Right atrium auricular region (tissue), 2 donors: ENCODE measurements around the gene ENTREP3. TPM values are rescaled to one million over a fixed set of nuclear protein-coding genes. Genes with fewer than 3 reads are reported as not detected.

Source experiments
- DNase-seq: peaks from one replicate; pipeline ENCODE4 v3.0.0-alpha.2; 2019; ENCODE audit warnings: low spot score
- H3K27ac ChIP-seq, 2 donors: fragments of 200-600 bp; sonication (generic); 1 replicate in 1 of 2; 2 replicates in 1 of 2; pipeline ENCODE4 v1.5.1; 2016 to 2019
- H3K27me3 ChIP-seq, 2 donors: fragments of 200-600 bp; sonication (generic); one replicate each; pipeline versions ENCODE4 v1.5.1 to v1.6.0; 2017 to 2019
- H3K36me3 ChIP-seq: fragments of 200-600 bp; sonication (generic); one replicate; pipeline ENCODE4 v1.5.1; 2016
- H3K4me1 ChIP-seq, 2 donors: fragments of 200-600 bp; sonication (generic); one replicate each; pipeline versions ENCODE4 v1.5.1 to v1.6.0; 2017 to 2019
- H3K4me3 ChIP-seq, 2 donors: fragments of 200-600 bp; sonication (generic); 1 replicate in 1 of 2; 2 replicates in 1 of 2; pipeline ENCODE4 v1.5.1; 2017 to 2019; ENCODE audit warnings: mild to moderate bottlenecking in 1 of 2, moderate library complexity in 1 of 2
- H3K9me3 ChIP-seq, 2 donors: fragments of 200-600 bp; sonication (generic); one replicate each; pipeline ENCODE4 v1.5.1; 2019
- CTCF ChIP-seq, 2 donors: fragments of 200-600 bp; sonication (generic); IDR thresholded peaks; one replicate each; pipeline ENCODE4 v1.5.1; 2019; ENCODE audit warnings: antibody characterized with exemption in 2 of 2
- total RNA-seq, 2 donors: library from RNA; depleted of rRNA; stranded (reverse); fragments of >200 nt; gene quantifications; one replicate each; pipeline ENCODE4 v1.1.0, GENCODE V29; 2016

Gene ENTREP3
- total RNA-seq, 2 donors from 2014 or later = 14.4 to 15.5 TPM

DNA sequence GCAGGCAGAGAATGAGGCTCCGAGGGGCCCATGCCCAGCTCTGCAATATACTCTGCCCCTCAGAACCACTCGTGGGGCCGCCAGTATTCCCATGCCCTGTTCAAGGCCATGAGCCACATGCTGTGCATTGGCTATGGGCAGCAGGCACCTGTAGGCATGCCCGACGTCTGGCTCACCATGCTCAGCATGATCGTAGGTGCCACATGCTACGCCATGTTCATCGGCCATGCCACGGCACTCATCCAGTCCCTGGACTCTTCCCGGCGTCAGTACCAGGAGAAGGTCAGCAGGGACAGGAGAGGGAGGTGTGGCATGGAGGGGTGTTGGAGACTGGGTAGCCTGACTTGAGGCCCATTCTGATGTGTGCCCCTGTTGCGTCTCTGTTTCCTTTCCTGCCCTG, 29.2 kb upstream of the ENTREP3 start:
- no peaks in the 10 kb centered on the region for H3K36me3 ChIP-seq
- DNase-seq = no peak
- no peaks in the 10 kb centered on the region for H3K4me1 ChIP-seq
- H3K27me3 ChIP-seq = no peaks in the 10 kb centered on the region
- no peak overlapping the region for H3K27ac ChIP-seq
- no peak overlapping the region for H3K4me3 ChIP-seq
- no peak for TF ChIP-seq CTCF (IDR thresholded peaks at IDR 0.05)
- H3K9me3 ChIP-seq = no peaks in the 10 kb centered on the region

- no peaks in the 10 kb centered on the region for H3K36me3 ChIP-seq
- no peak overlapping the region for H3K27ac ChIP-seq
- no peak overlapping the region for H3K4me3 ChIP-seq
- no peaks in the 10 kb centered on the region for H3K9me3 ChIP-seq
- H3K27me3 ChIP-seq = no peaks in the 10 kb centered on the region
- DNase-seq = no peak
- peaks cover 0 to 10% of the 10 kb centered on the region in 2 donors for H3K4me1 ChIP-seq
- TF ChIP-seq CTCF (IDR thresholded peaks at IDR 0.05) = no peak
Measured at GRCh38 chr1:155282488-155283091, 27.3 kb upstream of the ENTREP3 start.

- Histone ChIP-seq H3K36me3 (no peaks in the 10 kb centered on the region), H3K4me1 (peaks cover 0 to 19% of the 10 kb centered on the region in 2 donors), H3K27ac (no peak overlapping the region), H3K9me3 (no peaks in the 10 kb centered on the region), H3K27me3 (no peaks in the 10 kb centered on the region), H3K4me3 (no peak overlapping the region)
- TF ChIP-seq CTCF (IDR thresholded peaks at IDR 0.05) = no peak
- DNase-seq = no peak
Measured at GRCh38 chr1:155279268-155279667, 24.0 kb upstream of the ENTREP3 start.

GRCh38 chr1:155278689-155279160, 23.4 kb upstream of the ENTREP3 start:
- no peak for DNase-seq
- no peak for TF ChIP-seq CTCF (IDR thresholded peaks at IDR 0.05)
- Histone ChIP-seq H3K27ac (no peak overlapping the region), H3K27me3 (no peaks in the 10 kb centered on the region), H3K4me3 (no peak overlapping the region), H3K9me3 (no peaks in the 10 kb centered on the region), H3K4me1 (peaks cover 0 to 22% of the 10 kb centered on the region in 2 donors), H3K36me3 (no peaks in the 10 kb centered on the region)

DNA sequence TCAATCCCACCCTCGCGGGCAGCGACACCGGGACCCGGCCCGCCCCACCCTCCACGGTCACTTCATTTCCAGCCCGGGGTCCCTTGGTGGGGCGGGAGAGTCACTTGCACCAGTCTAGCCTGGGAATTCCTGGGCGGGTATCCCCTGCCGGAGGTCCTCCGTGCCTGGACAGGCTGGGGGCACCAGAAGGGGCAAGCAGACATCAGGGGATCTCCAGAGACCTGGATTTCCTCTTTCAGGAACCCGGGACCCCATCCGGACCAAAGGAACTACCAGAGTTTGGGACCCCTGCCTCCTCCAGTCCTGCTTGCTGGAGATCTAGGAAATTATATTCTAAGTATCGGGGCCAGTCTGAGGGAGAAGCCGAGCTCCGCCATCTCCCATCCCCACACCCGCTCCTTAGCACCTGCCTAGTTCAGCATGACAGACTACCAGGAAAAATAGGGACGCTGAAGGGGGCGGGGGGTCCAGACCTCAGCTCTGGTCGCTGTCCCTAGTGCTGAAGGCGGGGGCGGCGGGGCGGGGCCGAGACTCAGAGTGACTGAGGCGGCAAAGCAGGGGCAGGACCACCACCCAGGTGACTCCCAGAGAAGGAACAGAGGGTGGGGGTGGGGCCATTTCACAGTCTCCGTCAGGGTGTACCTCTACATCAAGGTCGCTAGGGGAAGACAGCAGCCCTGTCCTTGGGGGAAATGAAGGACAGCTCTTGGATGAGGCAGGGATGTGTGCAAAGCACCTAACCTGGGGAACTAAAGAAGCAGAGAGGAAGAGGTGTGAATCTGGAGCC, 22.8 kb upstream of the ENTREP3 start:
- Histone ChIP-seq H3K27ac (peak overlapping the region; percentile 63 to 79), H3K4me1 (peaks cover 0 to 24% of the 10 kb centered on the region in 2 donors), H3K27me3 (no peaks in the 10 kb centered on the region), H3K36me3 (no peaks in the 10 kb centered on the region), H3K9me3 (no peaks in the 10 kb centered on the region), H3K4me3 (peak overlapping the region; percentile 61 to 80)
- DNase-seq = no peak
- TF ChIP-seq CTCF (IDR thresholded peaks at IDR 0.05) = no peak
